Keratinocyte (primary cell): Measurements from ENCODE around the gene MAP4K3. TPM values are rescaled to one million over a fixed set of nuclear protein-coding genes. Genes with fewer than 3 reads are reported as not detected.

Experiments
- DNase-seq: peaks from one replicate; pipeline ENCODE4 v3.0.0-alpha.2; 2011; ENCODE audit warnings: low read depth, missing footprints, low spot score
- FAIRE-seq: peaks from 2 replicates; lab custom pipeline; 2011; peaks lifted over from hg19 to GRCh38; lab: Jason Lieb, UNC
- H2AFZ ChIP-seq: 2 replicates; pipeline ENCODE4 v1.6.0; 2012; ENCODE audit warnings: low read length, control low read depth, inconsistent platforms; ENCODE audit not compliant: control insufficient read depth
- H3K27ac ChIP-seq: 2 replicates; pipeline ENCODE4 v1.5.1; 2011; ENCODE audit warnings: low read length; ENCODE audit not compliant: control insufficient read depth, insufficient read depth
- H3K27me3 ChIP-seq: 3 replicates; pipeline ENCODE4 v1.6.0; 2011; ENCODE audit warnings: low read length; ENCODE audit not compliant: control insufficient read depth, insufficient read depth; ENCODE audit errors: extremely low read depth
- H3K36me3 ChIP-seq, 2 experiments: 2 replicates in 1 of 2; 3 replicates in 1 of 2; pipeline ENCODE4 v1.5.1; 2011; ENCODE audit warnings: low read length in 2 of 2, mild to moderate bottlenecking in 1 of 2; ENCODE audit not compliant: control insufficient read depth in 2 of 2, insufficient read depth in 2 of 2; ENCODE audit errors: extremely low read depth in 1 of 2
- H3K4me1 ChIP-seq: 3 replicates; pipeline ENCODE4 v1.5.1; 2011; ENCODE audit warnings: low read length; ENCODE audit not compliant: control insufficient read depth, insufficient read depth; ENCODE audit errors: extremely low read depth
- H3K4me2 ChIP-seq: 3 replicates; pipeline ENCODE4 v1.6.0; 2011; ENCODE audit warnings: low read depth, low read length; ENCODE audit not compliant: control insufficient read depth, insufficient read depth; ENCODE audit errors: extremely low read depth
- H3K4me3 ChIP-seq, 3 experiments: fragments of 200-600 bp in 1 of 3; sonication (generic) in 1 of 3; 2 replicates in 2 of 3; 3 replicates in 1 of 3; pipeline ENCODE4 v1.5.1; 2011 to 2016; ENCODE audit warnings: low read length in 3 of 3, mild to moderate bottlenecking in 3 of 3, control low read depth in 2 of 3, inconsistent platforms in 1 of 3, low read depth in 1 of 3, mixed read lengths in 1 of 3, mixed run types in 1 of 3, moderate library complexity in 1 of 3; ENCODE audit not compliant: control insufficient read depth in 2 of 3, insufficient read depth in 2 of 3; ENCODE audit errors: extremely low read depth in 1 of 3
- H3K79me2 ChIP-seq: 2 replicates; pipeline ENCODE4 v1.6.0; 2012; ENCODE audit warnings: low read length; ENCODE audit not compliant: control insufficient read depth, insufficient read depth
- H3K9ac ChIP-seq: 3 replicates; pipeline ENCODE4 v1.6.0; 2011; ENCODE audit warnings: low read length; ENCODE audit not compliant: control insufficient read depth, insufficient read depth; ENCODE audit errors: extremely low read depth
- H3K9me1 ChIP-seq: 3 replicates; pipeline ENCODE4 v1.6.0; 2011; ENCODE audit warnings: low read length; ENCODE audit not compliant: control insufficient read depth, insufficient read depth; ENCODE audit errors: extremely low read depth
- H3K9me3 ChIP-seq: 2 replicates; pipeline ENCODE4 v1.5.1; 2012; ENCODE audit warnings: low read depth, low read length; ENCODE audit not compliant: control insufficient read depth
- H4K20me1 ChIP-seq: 3 replicates; pipeline ENCODE4 v1.6.0; 2011; ENCODE audit warnings: low read length; ENCODE audit not compliant: control insufficient read depth, insufficient read depth; ENCODE audit errors: extremely low read depth
- EZH2 ChIP-seq: IDR thresholded peaks from one replicate; pipeline ENCODE4 v1.6.1; 2012; ENCODE audit warnings: inconsistent platforms, mild to moderate bottlenecking, low read length, moderate library complexity
- dilution Hi-C: fragments of 300-500 bp; cut with MboI; formaldehyde crosslinking; loops from one replicate; pipeline ENCODE4 v1.7.0; 2020; ENCODE audit warnings: low sequenced_read_pairs; ENCODE audit not compliant: extremely low pct_ligation_motif_present
- polyA plus RNA-seq, 5 experiments: library from polyadenylated mRNA; depleted of rRNA in 3 of 5; stranded (reverse) in 3 of 5; stranded (forward) in 1 of 5; unstranded in 1 of 5; fragments of >200 nt; gene quantifications; 1 replicate in 1 of 5; 2 replicates in 3 of 5; 3 replicates in 1 of 5; pipeline versions ENCODE4 v1.2.1 to v1.2.3, GENCODE V29; 2011 to 2012; ENCODE audit warnings: missing spikeins in 2 of 5, low read depth in 1 of 5, low replicate concordance in 1 of 5
- TF ChIP-seq, protein P1 (sequence below), 3 experiments: IDR thresholded peaks in 1 of 3; conservative IDR thresholded peaks in 1 of 3; optimal IDR thresholded peaks in 1 of 3; 2 replicates in 2 of 3; 3 replicates in 1 of 3; pipeline versions ENCODE3 to v1.5.1; 2011; ENCODE audit warnings: low read length in 3 of 3, mild to moderate bottlenecking in 3 of 3, moderate library complexity in 2 of 3, control low read depth in 1 of 3, inconsistent platforms in 1 of 3; ENCODE audit not compliant: insufficient read depth in 2 of 3; ENCODE audit errors: extremely low read depth in 1 of 3

The MAP4K3 gene
- polyA plus RNA-seq, 1 donor (not counting 4 experiments of a cell fraction or from before 2014, with no cell fraction given) = 19.4 TPM

DNA sequence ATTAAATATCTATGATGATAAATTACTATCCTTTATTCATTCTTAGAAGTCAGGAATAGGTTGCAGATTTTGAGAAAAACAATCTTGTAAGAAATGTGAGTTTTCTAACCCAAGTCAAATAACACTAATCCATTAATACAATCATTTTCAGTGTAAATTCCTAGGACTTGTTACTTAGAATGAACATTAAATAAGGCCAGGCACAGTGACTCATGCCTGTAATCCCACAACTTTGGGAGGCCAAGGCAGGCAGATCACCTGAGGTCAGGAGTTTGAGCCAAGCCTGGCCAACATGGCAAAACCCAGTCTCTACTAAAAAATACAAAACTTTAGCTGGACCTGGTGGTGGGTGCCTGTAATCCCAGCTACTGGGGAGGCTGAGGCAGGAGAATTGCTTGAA lies 147.5 kb downstream of the MAP4K3 start:
- Histone ChIP-seq H3K27me3 (no peaks in the 10 kb centered on the region), H3K27ac (no peak overlapping the region), H3K4me1 (no peaks in the 10 kb centered on the region), H3K9me1 (no peaks in the 10 kb centered on the region), H2AFZ (no peak overlapping the region), H3K9me3 (no peaks in the 10 kb centered on the region), H3K79me2 (no peaks in the 10 kb centered on the region), H3K9ac (no peak overlapping the region), H4K20me1 (no peaks in the 10 kb centered on the region), H3K36me3 (peaks cover 7 to 9% of the 10 kb centered on the region in 2 experiments), H3K4me3 (no peak overlapping the region), H3K4me2 (no peak overlapping the region)
- dilution Hi-C loops = no loop called here
- DNase-seq = no peak
- FAIRE-seq = no peak
- TF ChIP-seq EZH2 = no peak
- TF ChIP-seq, protein P1, sequence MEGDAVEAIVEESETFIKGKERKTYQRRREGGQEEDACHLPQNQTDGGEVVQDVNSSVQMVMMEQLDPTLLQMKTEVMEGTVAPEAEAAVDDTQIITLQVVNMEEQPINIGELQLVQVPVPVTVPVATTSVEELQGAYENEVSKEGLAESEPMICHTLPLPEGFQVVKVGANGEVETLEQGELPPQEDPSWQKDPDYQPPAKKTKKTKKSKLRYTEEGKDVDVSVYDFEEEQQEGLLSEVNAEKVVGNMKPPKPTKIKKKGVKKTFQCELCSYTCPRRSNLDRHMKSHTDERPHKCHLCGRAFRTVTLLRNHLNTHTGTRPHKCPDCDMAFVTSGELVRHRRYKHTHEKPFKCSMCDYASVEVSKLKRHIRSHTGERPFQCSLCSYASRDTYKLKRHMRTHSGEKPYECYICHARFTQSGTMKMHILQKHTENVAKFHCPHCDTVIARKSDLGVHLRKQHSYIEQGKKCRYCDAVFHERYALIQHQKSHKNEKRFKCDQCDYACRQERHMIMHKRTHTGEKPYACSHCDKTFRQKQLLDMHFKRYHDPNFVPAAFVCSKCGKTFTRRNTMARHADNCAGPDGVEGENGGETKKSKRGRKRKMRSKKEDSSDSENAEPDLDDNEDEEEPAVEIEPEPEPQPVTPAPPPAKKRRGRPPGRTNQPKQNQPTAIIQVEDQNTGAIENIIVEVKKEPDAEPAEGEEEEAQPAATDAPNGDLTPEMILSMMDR (optimal IDR thresholded peaks at IDR 0.05 in 1 of 3, IDR thresholded peaks at IDR 0.05 in 1 of 3, conservative IDR thresholded peaks at IDR 0.05 in 1 of 3; ENCODE audit: extremely low read depth in 1 of 3, insufficient read depth in 2 of 3, low read length in 3 of 3) = no peak

DNA sequence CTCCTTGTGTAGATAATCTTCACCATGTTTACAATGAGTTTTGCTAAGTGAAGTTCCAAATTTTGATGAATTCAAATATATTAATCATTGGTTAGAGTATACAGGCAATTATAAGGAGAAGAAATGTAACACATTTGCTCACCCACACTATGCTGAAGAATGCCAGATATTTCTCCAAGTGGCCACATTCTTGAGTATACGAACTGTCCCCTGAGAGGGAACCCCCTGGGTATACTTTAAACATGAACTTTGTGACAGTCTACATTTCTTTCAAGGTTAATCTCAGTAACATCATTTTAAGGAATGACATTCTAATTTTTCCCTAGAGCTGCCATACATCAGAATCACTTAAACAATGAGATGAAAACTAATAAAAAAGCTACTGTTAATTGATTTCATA lies 153.5 kb downstream of the MAP4K3 start:
- H3K4me1 ChIP-seq = no peaks in the 10 kb centered on the region
- TF ChIP-seq EZH2 = no peak
- TF ChIP-seq, protein P1 (optimal IDR thresholded peaks at IDR 0.05 in 1 of 3, IDR thresholded peaks at IDR 0.05 in 1 of 3, conservative IDR thresholded peaks at IDR 0.05 in 1 of 3; ENCODE audit: extremely low read depth in 1 of 3, insufficient read depth in 2 of 3, low read length in 3 of 3) = no peak
- dilution Hi-C loops = no loop called here

More for the DNA sequence above, 153.5 kb downstream of the MAP4K3 start:
- no peak overlapping the region for H3K9ac ChIP-seq
- H3K4me2 ChIP-seq = no peak overlapping the region
- H3K4me3 ChIP-seq = no peak overlapping the region
- no peaks in the 10 kb centered on the region for H3K9me3 ChIP-seq
- H3K36me3 ChIP-seq = peaks cover 10 to 11% of the 10 kb centered on the region in 2 experiments
- DNase-seq (no peak), FAIRE-seq (no peak)
- no peaks in the 10 kb centered on the region for H3K9me1 ChIP-seq
- no peaks in the 10 kb centered on the region for H3K79me2 ChIP-seq
- no peak overlapping the region for H3K27ac ChIP-seq
- H4K20me1 ChIP-seq = no peaks in the 10 kb centered on the region
- H3K27me3 ChIP-seq = no peaks in the 10 kb centered on the region
- no peak overlapping the region for H2AFZ ChIP-seq
